Measurements from ENCODE around the gene SLC22A9. TPM values are rescaled to one million over a fixed set of nuclear protein-coding genes. Genes with fewer than 3 reads are reported as not detected.

Gene SLC22A9
- total and polyA plus RNA-seq, 2 of the 4 experiments (the other 2 are of a cell fraction): not detected

DNA sequence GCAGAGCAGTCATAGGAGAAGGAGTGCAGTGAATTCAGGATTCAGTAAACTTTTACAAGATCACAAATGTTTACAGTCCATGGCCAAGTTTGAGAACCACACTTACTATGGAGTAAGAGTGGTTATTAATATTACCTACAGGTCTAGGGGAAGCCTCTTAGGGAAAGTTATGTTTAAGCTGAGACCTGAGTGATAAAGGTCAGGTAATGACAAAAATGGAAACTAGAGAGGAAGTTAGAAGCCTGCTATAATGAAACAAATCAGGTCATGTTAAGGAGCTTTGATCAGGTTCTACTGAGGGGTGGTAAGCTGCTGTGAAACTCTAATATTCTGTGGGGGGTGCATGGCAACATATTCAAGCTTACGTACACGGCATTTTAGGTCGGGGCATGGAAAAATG lies 32.5 kb upstream of the SLC22A9 start:
- no peak overlapping the region for H2AK5ac ChIP-seq (ENCODE audit: low read depth, low read length)
- no peaks in the 10 kb centered on the region for H3K36me3 ChIP-seq (ENCODE audit: control insufficient read depth, insufficient read depth, low read length)
- H3K56ac ChIP-seq (ENCODE audit: extremely low read depth, insufficient read depth, low read length): no peak overlapping the region
- H3K23ac ChIP-seq (ENCODE audit: low read depth, low read length): no peak overlapping the region
- intact Hi-C loops (cut with micrococcal nuclease): no loop called here
- H4K91ac ChIP-seq (ENCODE audit: insufficient read depth, low read depth, low read length): no peak overlapping the region
- H3K79me1 ChIP-seq (ENCODE audit: low read depth in 1 of 2, low read length in 2 of 2): no peaks in the 10 kb centered on the region
- no peak overlapping the region for H2BK15ac ChIP-seq (ENCODE audit: low read depth, low read length)
- no peak overlapping the region for H4K5ac ChIP-seq (ENCODE audit: low read depth, low read length)
- H2AFZ ChIP-seq (replicated peaks; ENCODE audit: low read length, poor library complexity): no peak overlapping the region
- H3K27ac ChIP-seq (ENCODE audit: insufficient read depth, low read length): no peak overlapping the region
- POLR2A ChIA-PET (ENCODE audit: unreplicated experiment): no interaction called here
- no peak overlapping the region for H3K18ac ChIP-seq (ENCODE audit: low read depth, low read length)
- no peaks in the 10 kb centered on the region for H3K9me3 ChIP-seq (ENCODE audit: control insufficient read depth, insufficient read depth, low read length)
- TF ChIP-seq MAZ (IDR thresholded peaks at IDR 0.05; ENCODE audit: borderline replicate concordance, low read depth, low read length) (no peak), POLR2A (IDR thresholded peaks at IDR 0.05; ENCODE audit: low read depth, low read length) (no peak)
- CTCF ChIA-PET: no interaction called here
- dilution Hi-C loops (cut with HindIII; ENCODE audit: low sequenced_read_pairs, unreplicated experiment): no loop called here
- H3K4me2 ChIP-seq (ENCODE audit: low read depth, low read length): no peak overlapping the region
- no peak overlapping the region for H3K9ac ChIP-seq (ENCODE audit: low read depth, low read length)
- no peak overlapping the region for H4K8ac ChIP-seq (ENCODE audit: low read depth in 2 of 2, low read length in 2 of 2)
- no peak overlapping the region for H3K14ac ChIP-seq (replicated peaks; ENCODE audit: low read depth, low read length)
- DNase-seq (no peak), ATAC-seq (ENCODE audit: low read depth) (no peak)
- no peak overlapping the region for H3K4ac ChIP-seq (ENCODE audit: low read depth, low read length)
- BruUV-seq (replicated peaks): no TSS peak
- in situ Hi-C loops (cut with MboI; ENCODE audit: low sequenced_read_pairs): no loop called here
- no peak overlapping the region for H2BK20ac ChIP-seq (ENCODE audit: low read depth, low read length)
- no peak overlapping the region for H3K4me3 ChIP-seq (ENCODE audit: insufficient read depth, low read depth, low read length)
- no peak overlapping the region for H2BK5ac ChIP-seq (ENCODE audit: low read depth, low read length, poor library complexity, severe bottlenecking)
- no peaks in the 10 kb centered on the region for H3K9me1 ChIP-seq (ENCODE audit: insufficient read depth, low read length)
- WGBS, 2 experiments (ENCODE audit: extremely low coverage in 2 of 2, insufficient read length in 1 of 2): no CpG with 5 or more reads among the region's 3 CpGs
- H2BK120ac ChIP-seq (ENCODE audit: low read depth, low read length): no peak overlapping the region
- H3K27me3 ChIP-seq (ENCODE audit: control insufficient read depth, insufficient read depth, low read length): no peaks in the 10 kb centered on the region
- no peaks in the 10 kb centered on the region for H3K4me1 ChIP-seq (ENCODE audit: control insufficient read depth, insufficient read depth, low read length)
- H4K20me1 ChIP-seq (ENCODE audit: insufficient read depth, low read length): no peaks in the 10 kb centered on the region
- no peak overlapping the region for H2AK9ac ChIP-seq (replicated peaks; ENCODE audit: low read depth, low read length, poor library complexity)
